ENCODE measurements around the gene SMIM22. TPM values are rescaled to one million over a fixed set of nuclear protein-coding genes. Genes with fewer than 3 reads are reported as not detected.

Gene SMIM22
- not detected in 2 replicates for total RNA-seq

GRCh38 chr16:4795181-4795827 lies at the start of gene SMIM22:
SMIM22 (plus strand) TSS chr16:4795369; CDS start chr16:4795735, 366 bp downstream.

GRCh38 chr16:4766875-4767628 lies 28.1 kb upstream of the SMIM22 start, which contains the start of gene ZNF500:
ZNF500 (minus strand) TSS chr16:4767162; CDS start chr16:4765978, 1,184 bp downstream.

GRCh38 chr16:4787627-4788482 lies 7.3 kb upstream of the SMIM22 start, which contains the start of gene SEPTIN12:
SEPTIN12 (minus strand) TSS chr16:4788345; CDS start chr16:4787645, 700 bp downstream.

GRCh38 chr16:4801962-4802658 lies 6.9 kb downstream of the SMIM22 start, which contains the start of gene ROGDI:
ROGDI (minus strand) TSS chr16:4802633; CDS start chr16:4802571, 62 bp downstream.

Small RNAs within 50 kb of the gene (small RNA-seq; reads per million reads assigned to genes)
- not detected for gene RF00017

Other genes starting within 250 kb of the SMIM22 start
- gene C16orf96, start 239.0 kb upstream of the SMIM22 start, total RNA-seq: not detected in 2 replicates
- 7.0 and 11.3 TPM in 2 replicates for gene UBALD1, start 180.5 kb upstream of the SMIM22 start, total RNA-seq
- gene MGRN1, start 170.5 kb upstream of the SMIM22 start, total RNA-seq: 31.6 and 35.6 TPM in 2 replicates
- 19.4 and 23.5 TPM in 2 replicates for gene NUDT16L1, start 101.8 kb upstream of the SMIM22 start, total RNA-seq
- 16.9 and 21.1 TPM in 2 replicates for gene ANKS3, start 61.1 kb upstream of the SMIM22 start, total RNA-seq
- gene DNAAF8, start 60.8 kb upstream of the SMIM22 start, total RNA-seq: 0.37 and 0.59 TPM in 2 replicates
- 9.6 and 13.1 TPM in 2 replicates for gene ZNF500, start 28.2 kb upstream of the SMIM22 start, total RNA-seq
- gene SEPTIN12, start 7.0 kb upstream of the SMIM22 start, total RNA-seq: not detected in 2 replicates
- gene ROGDI, start 7.3 kb downstream of the SMIM22 start, total RNA-seq: 8.4 and 9.6 TPM in 2 replicates
- gene GLYR1, start 51.9 kb downstream of the SMIM22 start, total RNA-seq: 37.5 and 64.1 TPM in 2 replicates
- gene UBN1, start 52.1 kb downstream of the SMIM22 start, total RNA-seq: 23.1 and 35.4 TPM in 2 replicates
- 63.1 and 90.0 TPM in 2 replicates for gene PPL, start 141.8 kb downstream of the SMIM22 start, total RNA-seq
- gene SEC14L5, start 163.0 kb downstream of the SMIM22 start, total RNA-seq: 0.59 and 1.1 TPM in 2 replicates
- gene NAGPA, start 238.6 kb downstream of the SMIM22 start, total RNA-seq: 13.6 and 18.2 TPM in 2 replicates

Data from subcutaneous preadipocyte (primary cell).